GM12873 (cell line): ENCODE results near the gene MED13L.

Experiments used
- CTCF ChIP-seq: IDR thresholded peaks from 2 replicates; pipeline ENCODE4 v1.5.1; 2012; ENCODE audit warnings: low read depth, mild to moderate bottlenecking, moderate library complexity, low read length, control low read depth; ENCODE audit not compliant: insufficient read depth; ENCODE audit errors: missing control alignments

The MED13L gene

GRCh38 chr12:116065606-116066005 is 211.9 kb downstream of the MED13L start:
- no peak for TF ChIP-seq CTCF

GRCh38 chr12:116064493-116064892 is 213.0 kb downstream of the MED13L start:
- TF ChIP-seq CTCF = no peak

- TF ChIP-seq CTCF = no peak
Measured at GRCh38 chr12:116062698-116063097, 214.8 kb downstream of the MED13L start.

GRCh38 chr12:116060764-116061163 is 216.7 kb downstream of the MED13L start:
- TF ChIP-seq CTCF = no peak

- TF ChIP-seq CTCF = no peak
Measured at GRCh38 chr12:116059904-116060303, 217.6 kb downstream of the MED13L start.

- no peak for TF ChIP-seq CTCF
Measured at GRCh38 chr12:116058574-116058973, 218.9 kb downstream of the MED13L start.

- no peak for TF ChIP-seq CTCF
Measured at GRCh38 chr12:116057356-116057755, 220.1 kb downstream of the MED13L start.
